Measurements from ENCODE around the gene SLC35A3.
"Not testable (repeated sequence)": the region's sequence is repeated elsewhere in the genome, so short reads cannot be mapped to it uniquely, and the experiment has no call there.

The SLC35A3 gene

DNA sequence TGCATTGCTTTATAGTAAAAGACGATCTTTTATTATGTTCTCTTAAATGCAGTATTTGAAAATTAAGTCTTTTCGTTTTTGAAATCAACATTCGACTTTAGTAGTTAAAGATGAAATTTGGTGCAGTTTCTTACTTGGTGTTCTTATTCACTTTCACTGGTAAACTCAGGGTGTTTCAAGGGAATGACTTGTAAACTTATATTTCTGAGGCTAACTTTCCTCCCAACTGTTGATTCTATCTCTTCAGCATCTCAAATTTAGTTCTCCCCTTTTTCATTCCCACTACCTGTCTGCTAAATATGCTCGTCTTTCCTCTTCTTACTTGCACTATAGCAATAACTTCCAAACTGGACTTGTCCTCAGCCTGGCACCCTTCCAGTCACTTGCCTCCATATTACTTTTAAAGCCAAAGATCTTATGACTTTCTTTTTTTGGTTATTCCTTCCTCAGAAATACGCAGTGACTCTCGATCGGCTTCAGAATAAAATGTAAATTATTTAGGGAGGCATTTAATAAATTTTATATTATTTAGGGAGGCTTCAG, 988 bp downstream of the SLC35A3 start:
- H3K36me3 ChIP-seq (ENCODE audit: control insufficient read depth in 5 of 5, insufficient read depth in 5 of 5, low read length in 5 of 5): peaks cover 3 to 10% (median 5%) of the 10 kb centered on the region in 5 donors
- no peaks in the 10 kb centered on the region for H3K27me3 ChIP-seq (ENCODE audit: control insufficient read depth in 5 of 5, insufficient read depth in 4 of 5, low read length in 5 of 5)
- no peaks in the 10 kb centered on the region for H3K9me3 ChIP-seq (ENCODE audit: control insufficient read depth in 5 of 5, low read length in 5 of 5)
- H3K4me3 ChIP-seq (ENCODE audit: low read depth in 1 of 5, low read length in 5 of 5): peak overlapping the region; percentile 92 to 99 (median 97)
- peak overlapping the region; percentile 82 to 93 (median 89) for H3K9ac ChIP-seq (ENCODE audit: low read length in 5 of 5)
- H3K27ac ChIP-seq (ENCODE audit: low read depth, low read length): peak overlapping the region; percentile 51
- H3K4me1 ChIP-seq (ENCODE audit: control insufficient read depth in 5 of 5, insufficient read depth in 5 of 5, low read length in 5 of 5): peaks cover 0 to 18% (median 16%) of the 10 kb centered on the region in 5 donors

DNA sequence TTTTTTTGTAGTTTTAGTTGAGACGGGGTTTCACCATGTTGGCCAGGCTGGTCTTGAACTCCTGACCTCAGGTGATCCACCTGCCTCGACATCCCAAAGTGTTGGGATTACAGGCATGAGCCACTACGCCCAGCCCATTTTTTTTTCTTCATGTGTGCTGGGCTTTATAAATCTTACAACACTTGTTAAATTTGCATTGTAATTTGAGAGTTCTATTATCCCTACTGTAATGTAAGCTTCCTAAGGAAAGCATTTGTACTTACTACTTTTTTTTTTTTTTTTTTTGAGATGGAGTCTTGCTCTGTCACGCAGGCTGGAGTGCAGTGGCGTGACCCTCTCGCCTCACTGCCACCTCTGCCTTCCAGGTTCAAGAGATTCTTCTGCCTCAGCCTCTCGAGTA, 2.3 kb downstream of the SLC35A3 start:
- H3K9ac ChIP-seq (ENCODE audit: low read length in 5 of 5); H3K9me3 ChIP-seq (ENCODE audit: control insufficient read depth in 5 of 5, low read length in 5 of 5); H3K27ac ChIP-seq (ENCODE audit: low read depth, low read length); H3K4me3 ChIP-seq (ENCODE audit: low read depth in 1 of 5, low read length in 5 of 5); H3K27me3 ChIP-seq (ENCODE audit: control insufficient read depth in 5 of 5, insufficient read depth in 4 of 5, low read length in 5 of 5): not testable (repeated sequence)
- Histone ChIP-seq H3K36me3 (ENCODE audit: control insufficient read depth in 5 of 5, insufficient read depth in 5 of 5, low read length in 5 of 5) (peaks cover 3 to 16% (median 6%) of the 10 kb centered on the region in 5 donors), H3K4me1 (ENCODE audit: control insufficient read depth in 5 of 5, insufficient read depth in 5 of 5, low read length in 5 of 5) (peaks cover 0 to 18% (median 16%) of the 10 kb centered on the region in 5 donors)

- peaks cover 3 to 16% (median 6%) of the 10 kb centered on the region in 5 donors for H3K36me3 ChIP-seq (ENCODE audit: control insufficient read depth in 5 of 5, insufficient read depth in 5 of 5, low read length in 5 of 5)
- H3K9me3 ChIP-seq (ENCODE audit: control insufficient read depth in 5 of 5, low read length in 5 of 5): no peaks in the 10 kb centered on the region
- no peak overlapping the region for H3K9ac ChIP-seq (ENCODE audit: low read length in 5 of 5)
- H3K4me1 ChIP-seq (ENCODE audit: control insufficient read depth in 5 of 5, insufficient read depth in 5 of 5, low read length in 5 of 5): peaks cover 0 to 6% (median 5%) of the 10 kb centered on the region in 5 donors
- H3K4me3 ChIP-seq (ENCODE audit: low read depth in 1 of 5, low read length in 5 of 5): no peak overlapping the region
- H3K27me3 ChIP-seq (ENCODE audit: control insufficient read depth in 5 of 5, insufficient read depth in 4 of 5, low read length in 5 of 5): no peaks in the 10 kb centered on the region
- no peak overlapping the region for H3K27ac ChIP-seq (ENCODE audit: low read depth, low read length)
Measured at GRCh38 chr1:99975529-99975928, 5.7 kb downstream of the SLC35A3 start.

DNA sequence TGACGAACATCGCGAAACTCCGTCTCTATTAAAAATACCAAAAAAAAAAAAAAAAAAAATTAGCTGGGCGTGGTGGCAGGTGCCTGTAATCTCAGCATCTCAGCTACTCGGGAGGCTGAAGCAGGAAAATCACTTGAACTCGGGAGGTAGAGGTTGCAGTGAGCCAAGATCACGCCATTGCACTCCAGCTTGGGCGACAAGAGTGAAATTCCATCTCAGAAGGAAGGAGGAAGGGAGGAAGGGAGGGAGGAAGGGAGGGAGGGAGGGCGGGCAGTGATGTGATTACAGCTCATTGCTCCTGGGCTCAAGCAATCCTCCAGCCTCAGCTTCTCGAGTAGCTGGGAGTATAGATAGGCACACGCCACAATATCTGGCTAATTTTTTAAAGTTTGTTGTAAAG, 7.5 kb downstream of the SLC35A3 start:
- H3K4me3 ChIP-seq (ENCODE audit: low read depth in 1 of 5, low read length in 5 of 5); H3K27ac ChIP-seq (ENCODE audit: low read depth, low read length); H3K27me3 ChIP-seq (ENCODE audit: control insufficient read depth in 5 of 5, insufficient read depth in 4 of 5, low read length in 5 of 5); H3K9ac ChIP-seq (ENCODE audit: low read length in 5 of 5); H3K4me1 ChIP-seq (ENCODE audit: control insufficient read depth in 5 of 5, insufficient read depth in 5 of 5, low read length in 5 of 5); H3K9me3 ChIP-seq (ENCODE audit: control insufficient read depth in 5 of 5, low read length in 5 of 5): not testable (repeated sequence)
- peaks cover 3 to 16% (median 6%) of the 10 kb centered on the region in 5 donors for H3K36me3 ChIP-seq (ENCODE audit: control insufficient read depth in 5 of 5, insufficient read depth in 5 of 5, low read length in 5 of 5)

- no peak overlapping the region for H3K9ac ChIP-seq (ENCODE audit: low read length in 5 of 5)
- no peaks in the 10 kb centered on the region for H3K9me3 ChIP-seq (ENCODE audit: control insufficient read depth in 5 of 5, low read length in 5 of 5)
- peaks cover 3 to 16% (median 6%) of the 10 kb centered on the region in 5 donors for H3K36me3 ChIP-seq (ENCODE audit: control insufficient read depth in 5 of 5, insufficient read depth in 5 of 5, low read length in 5 of 5)
- no peak overlapping the region for H3K4me3 ChIP-seq (ENCODE audit: low read depth in 1 of 5, low read length in 5 of 5)
- H3K27ac ChIP-seq (ENCODE audit: low read depth, low read length): no peak overlapping the region
- H3K4me1 ChIP-seq (ENCODE audit: control insufficient read depth in 5 of 5, insufficient read depth in 5 of 5, low read length in 5 of 5): no peaks in the 10 kb centered on the region
- no peaks in the 10 kb centered on the region for H3K27me3 ChIP-seq (ENCODE audit: control insufficient read depth in 5 of 5, insufficient read depth in 4 of 5, low read length in 5 of 5)
Measured at GRCh38 chr1:99978218-99978617, 8.4 kb downstream of the SLC35A3 start.

GRCh38 chr1:99979091-99979490, 9.3 kb downstream of the SLC35A3 start:
- Histone ChIP-seq H3K9me3 (ENCODE audit: control insufficient read depth in 5 of 5, low read length in 5 of 5) (no peaks in the 10 kb centered on the region), H3K27me3 (ENCODE audit: control insufficient read depth in 5 of 5, insufficient read depth in 4 of 5, low read length in 5 of 5) (no peaks in the 10 kb centered on the region), H3K9ac (ENCODE audit: low read length in 5 of 5) (no peak overlapping the region), H3K4me1 (ENCODE audit: control insufficient read depth in 5 of 5, insufficient read depth in 5 of 5, low read length in 5 of 5) (no peaks in the 10 kb centered on the region), H3K27ac (ENCODE audit: low read depth, low read length) (no peak overlapping the region), H3K4me3 (ENCODE audit: low read depth in 1 of 5, low read length in 5 of 5) (no peak overlapping the region), H3K36me3 (ENCODE audit: control insufficient read depth in 5 of 5, insufficient read depth in 5 of 5, low read length in 5 of 5) (peaks cover 3 to 16% (median 6%) of the 10 kb centered on the region in 5 donors)

GRCh38 chr1:99980928-99981327, 11.1 kb downstream of the SLC35A3 start:
- Histone ChIP-seq H3K9ac (ENCODE audit: low read length in 5 of 5) (no peak overlapping the region), H3K27me3 (ENCODE audit: control insufficient read depth in 5 of 5, insufficient read depth in 4 of 5, low read length in 5 of 5) (no peaks in the 10 kb centered on the region), H3K4me3 (ENCODE audit: low read depth in 1 of 5, low read length in 5 of 5) (no peak overlapping the region), H3K9me3 (ENCODE audit: control insufficient read depth in 5 of 5, low read length in 5 of 5) (no peaks in the 10 kb centered on the region), H3K4me1 (ENCODE audit: control insufficient read depth in 5 of 5, insufficient read depth in 5 of 5, low read length in 5 of 5) (no peaks in the 10 kb centered on the region), H3K36me3 (ENCODE audit: control insufficient read depth in 5 of 5, insufficient read depth in 5 of 5, low read length in 5 of 5) (peaks cover 0 to 5% (median 0%) of the 10 kb centered on the region in 5 donors), H3K27ac (ENCODE audit: low read depth, low read length) (no peak overlapping the region)

- Histone ChIP-seq H3K9ac (ENCODE audit: low read length in 5 of 5) (no peak overlapping the region), H3K27ac (ENCODE audit: low read depth, low read length) (no peak overlapping the region), H3K36me3 (ENCODE audit: control insufficient read depth in 5 of 5, insufficient read depth in 5 of 5, low read length in 5 of 5) (peaks cover 0 to 7% (median 0%) of the 10 kb centered on the region in 5 donors), H3K4me3 (ENCODE audit: low read depth in 1 of 5, low read length in 5 of 5) (no peak overlapping the region), H3K27me3 (ENCODE audit: control insufficient read depth in 5 of 5, insufficient read depth in 4 of 5, low read length in 5 of 5) (no peaks in the 10 kb centered on the region), H3K9me3 (ENCODE audit: control insufficient read depth in 5 of 5, low read length in 5 of 5) (peaks cover 0 to 3% (median 3%) of the 10 kb centered on the region in 5 donors), H3K4me1 (ENCODE audit: control insufficient read depth in 5 of 5, insufficient read depth in 5 of 5, low read length in 5 of 5) (peaks cover 0 to 3% (median 0%) of the 10 kb centered on the region in 5 donors)
Measured at GRCh38 chr1:99986656-99987225, 16.9 kb downstream of the SLC35A3 start.

- Histone ChIP-seq H3K4me1 (ENCODE audit: control insufficient read depth in 5 of 5, insufficient read depth in 5 of 5, low read length in 5 of 5) (peaks cover 0 to 3% (median 0%) of the 10 kb centered on the region in 5 donors), H3K9me3 (ENCODE audit: control insufficient read depth in 5 of 5, low read length in 5 of 5) (peaks cover 0 to 11% (median 5%) of the 10 kb centered on the region in 5 donors), H3K36me3 (ENCODE audit: control insufficient read depth in 5 of 5, insufficient read depth in 5 of 5, low read length in 5 of 5) (peaks cover 0 to 7% (median 0%) of the 10 kb centered on the region in 5 donors), H3K27me3 (ENCODE audit: control insufficient read depth in 5 of 5, insufficient read depth in 4 of 5, low read length in 5 of 5) (no peaks in the 10 kb centered on the region), H3K9ac (ENCODE audit: low read length in 5 of 5) (no peak overlapping the region), H3K27ac (ENCODE audit: low read depth, low read length) (no peak overlapping the region), H3K4me3 (ENCODE audit: low read depth in 1 of 5, low read length in 5 of 5) (no peak overlapping the region)
Measured at GRCh38 chr1:99988210-99988765, 18.5 kb downstream of the SLC35A3 start.

GRCh38 chr1:99992044-99992722, 22.4 kb downstream of the SLC35A3 start:
- Histone ChIP-seq H3K9ac (ENCODE audit: low read length in 5 of 5) (no peak overlapping the region), H3K36me3 (ENCODE audit: control insufficient read depth in 5 of 5, insufficient read depth in 5 of 5, low read length in 5 of 5) (peaks cover 0 to 17% (median 10%) of the 10 kb centered on the region in 5 donors)

More at GRCh38 chr1:99992044-99992722, 22.4 kb downstream of the SLC35A3 start:
- peaks cover 0 to 11% (median 5%) of the 10 kb centered on the region in 5 donors for H3K9me3 ChIP-seq (ENCODE audit: control insufficient read depth in 5 of 5, low read length in 5 of 5)
- H3K4me3 ChIP-seq (ENCODE audit: low read depth in 1 of 5, low read length in 5 of 5): no peak overlapping the region
- no peak overlapping the region for H3K27ac ChIP-seq (ENCODE audit: low read depth, low read length)
- no peaks in the 10 kb centered on the region for H3K4me1 ChIP-seq (ENCODE audit: control insufficient read depth in 5 of 5, insufficient read depth in 5 of 5, low read length in 5 of 5)
- H3K27me3 ChIP-seq (ENCODE audit: control insufficient read depth in 5 of 5, insufficient read depth in 4 of 5, low read length in 5 of 5): no peaks in the 10 kb centered on the region
